ENCODE measurements around the gene SLC9A7. TPM values are rescaled to one million over a fixed set of nuclear protein-coding genes. Genes with fewer than 3 reads are reported as not detected.

SLC9A7 gene
- total and polyA plus RNA-seq, 2 donors (not counting 1 experiment from before 2014, with no cell fraction given): 13.9 to 47.7 TPM

- H3K4me2 ChIP-seq (ENCODE audit: extremely low read depth, insufficient read depth, low read length): no peak overlapping the region
- H3K9ac ChIP-seq (ENCODE audit: insufficient read depth, low read length): no peak overlapping the region
- no peaks in the 10 kb centered on the region for H3K27me3 ChIP-seq (ENCODE audit: control insufficient read depth, insufficient read depth, low read length)
- no peaks in the 10 kb centered on the region for H3K9me3 ChIP-seq (ENCODE audit: control insufficient read depth, insufficient read depth, low read depth, low read length)
- H2AFZ ChIP-seq (ENCODE audit: low read length): no peak overlapping the region
- DNase-seq (ENCODE audit: low read depth in 2 of 2): no peak
- no peaks in the 10 kb centered on the region for H3K36me3 ChIP-seq (ENCODE audit: control insufficient read depth, insufficient read depth, low read length)
- no peaks in the 10 kb centered on the region for H3K4me1 ChIP-seq (ENCODE audit: control insufficient read depth, extremely low read depth, insufficient read depth, low read length)
- H3K79me2 ChIP-seq (ENCODE audit: control insufficient read depth, insufficient read depth, low read length): no peaks in the 10 kb centered on the region
- no peak overlapping the region for H3K4me3 ChIP-seq (replicated peaks in 1 of 4; ENCODE audit: control extremely low read depth in 1 of 4, insufficient read depth in 1 of 4, low read depth in 3 of 4, low read length in 4 of 4)
- H3K27ac ChIP-seq (ENCODE audit: insufficient read depth, low read length): no peak overlapping the region
- TF ChIP-seq EZH2 (IDR thresholded peaks at IDR 0.05; ENCODE audit: low read length, missing control alignments): no peak
- no peak for TF ChIP-seq CTCF (conservative IDR thresholded peaks at IDR 0.05 in 1 of 2, IDR thresholded peaks at IDR 0.05 in 1 of 2; ENCODE audit: low read depth in 1 of 2, low read length in 2 of 2)
- H4K20me1 ChIP-seq (ENCODE audit: control insufficient read depth, extremely low read depth, insufficient read depth, low read length): no peaks in the 10 kb centered on the region
These were observed 64.4 kb downstream of the SLC9A7 start for GRCh38 chrX:46694549-46694948.

- TF ChIP-seq EZH2 (IDR thresholded peaks at IDR 0.05; ENCODE audit: low read length, missing control alignments) (no peak), CTCF (conservative IDR thresholded peaks at IDR 0.05 in 1 of 2, IDR thresholded peaks at IDR 0.05 in 1 of 2; ENCODE audit: low read depth in 1 of 2, low read length in 2 of 2) (no peak)
- H3K27me3 ChIP-seq (ENCODE audit: control insufficient read depth, insufficient read depth, low read length): no peaks in the 10 kb centered on the region
- no peak for DNase-seq (ENCODE audit: low read depth in 2 of 2)
- no peak overlapping the region for H3K4me2 ChIP-seq (ENCODE audit: extremely low read depth, insufficient read depth, low read length)
- H3K4me3 ChIP-seq (replicated peaks in 1 of 4; ENCODE audit: control extremely low read depth in 1 of 4, insufficient read depth in 1 of 4, low read depth in 3 of 4, low read length in 4 of 4): no peak overlapping the region
- no peaks in the 10 kb centered on the region for H3K4me1 ChIP-seq (ENCODE audit: control insufficient read depth, extremely low read depth, insufficient read depth, low read length)
- H2AFZ ChIP-seq (ENCODE audit: low read length): no peak overlapping the region
- no peaks in the 10 kb centered on the region for H3K36me3 ChIP-seq (ENCODE audit: control insufficient read depth, insufficient read depth, low read length)
- no peak overlapping the region for H3K27ac ChIP-seq (ENCODE audit: insufficient read depth, low read length)
- no peaks in the 10 kb centered on the region for H3K9me3 ChIP-seq (ENCODE audit: control insufficient read depth, insufficient read depth, low read depth, low read length)
- H4K20me1 ChIP-seq (ENCODE audit: control insufficient read depth, extremely low read depth, insufficient read depth, low read length): no peaks in the 10 kb centered on the region
- H3K79me2 ChIP-seq (ENCODE audit: control insufficient read depth, insufficient read depth, low read length): no peaks in the 10 kb centered on the region
- H3K9ac ChIP-seq (ENCODE audit: insufficient read depth, low read length): no peak overlapping the region
These were observed 65.8 kb downstream of the SLC9A7 start for GRCh38 chrX:46693149-46693548.

DNA sequence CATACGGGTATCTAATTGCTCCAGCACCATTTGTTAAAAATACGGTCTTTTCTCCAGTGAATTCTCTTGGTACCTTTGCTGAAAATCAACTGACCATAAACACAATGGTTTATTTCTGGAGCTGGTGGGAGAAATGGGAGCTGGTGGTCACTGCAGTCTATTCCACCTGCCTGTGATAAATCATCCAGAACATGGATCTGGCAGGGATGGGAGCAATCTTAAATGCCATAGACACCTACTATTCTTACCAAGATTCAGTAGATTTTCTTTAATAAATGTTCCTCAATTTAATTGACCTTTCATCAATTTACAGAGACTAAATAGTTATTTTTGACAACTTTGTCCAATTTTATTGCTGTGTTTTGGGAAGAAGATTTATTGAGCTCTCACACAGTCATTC lies 68.1 kb downstream of the SLC9A7 start:
- H2AFZ ChIP-seq (ENCODE audit: low read length): no peak overlapping the region
- no peak overlapping the region for H3K4me3 ChIP-seq (replicated peaks in 1 of 4; ENCODE audit: control extremely low read depth in 1 of 4, insufficient read depth in 1 of 4, low read depth in 3 of 4, low read length in 4 of 4)
- TF ChIP-seq CTCF (conservative IDR thresholded peaks at IDR 0.05 in 1 of 2, IDR thresholded peaks at IDR 0.05 in 1 of 2; ENCODE audit: low read depth in 1 of 2, low read length in 2 of 2): no peak
- no peak for TF ChIP-seq EZH2 (IDR thresholded peaks at IDR 0.05; ENCODE audit: low read length, missing control alignments)
- H3K27me3 ChIP-seq (ENCODE audit: control insufficient read depth, insufficient read depth, low read length): no peaks in the 10 kb centered on the region
- H3K79me2 ChIP-seq (ENCODE audit: control insufficient read depth, insufficient read depth, low read length): no peaks in the 10 kb centered on the region
- no peak overlapping the region for H3K27ac ChIP-seq (ENCODE audit: insufficient read depth, low read length)
- H3K9me3 ChIP-seq (ENCODE audit: control insufficient read depth, insufficient read depth, low read depth, low read length): no peaks in the 10 kb centered on the region
- no peak overlapping the region for H3K4me2 ChIP-seq (ENCODE audit: extremely low read depth, insufficient read depth, low read length)
- H4K20me1 ChIP-seq (ENCODE audit: control insufficient read depth, extremely low read depth, insufficient read depth, low read length): no peaks in the 10 kb centered on the region
- no peaks in the 10 kb centered on the region for H3K36me3 ChIP-seq (ENCODE audit: control insufficient read depth, insufficient read depth, low read length)
- no peak overlapping the region for H3K9ac ChIP-seq (ENCODE audit: insufficient read depth, low read length)
- H3K4me1 ChIP-seq (ENCODE audit: control insufficient read depth, extremely low read depth, insufficient read depth, low read length): no peaks in the 10 kb centered on the region
- DNase-seq (ENCODE audit: low read depth in 2 of 2): no peak
